ENCODE results near the gene ZNF214. TPM values are rescaled to one million over a fixed set of nuclear protein-coding genes. Genes with fewer than 3 reads are reported as not detected.
"Not testable (repeated sequence)": the region's sequence is repeated elsewhere in the genome, so short reads cannot be mapped to it uniquely, and the experiment has no call there.

ZNF214 gene
- total RNA-seq, 1 donor from 2014 or later = 8.4 TPM

DNA sequence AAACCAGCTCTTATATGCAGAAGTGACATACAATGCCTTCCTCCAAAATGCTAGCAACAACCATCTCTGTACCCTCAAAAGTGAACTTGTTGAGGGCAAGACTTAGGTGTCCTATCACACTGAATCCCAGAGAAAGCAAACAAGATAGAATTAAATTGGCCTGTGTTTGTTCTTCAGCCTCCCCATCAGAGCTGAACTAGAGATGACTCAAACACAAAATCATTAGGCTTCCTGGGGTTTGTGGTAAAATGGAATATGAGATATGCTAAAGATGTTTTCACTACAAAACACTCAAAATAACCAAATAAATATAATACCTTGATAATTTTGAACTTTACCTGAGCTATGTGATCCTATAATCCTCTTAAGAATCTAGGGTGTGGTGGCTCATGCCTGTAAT is 31.6 kb downstream of the ZNF214 start:
- no peak for DNase-seq (ENCODE audit: low read depth)

DNA sequence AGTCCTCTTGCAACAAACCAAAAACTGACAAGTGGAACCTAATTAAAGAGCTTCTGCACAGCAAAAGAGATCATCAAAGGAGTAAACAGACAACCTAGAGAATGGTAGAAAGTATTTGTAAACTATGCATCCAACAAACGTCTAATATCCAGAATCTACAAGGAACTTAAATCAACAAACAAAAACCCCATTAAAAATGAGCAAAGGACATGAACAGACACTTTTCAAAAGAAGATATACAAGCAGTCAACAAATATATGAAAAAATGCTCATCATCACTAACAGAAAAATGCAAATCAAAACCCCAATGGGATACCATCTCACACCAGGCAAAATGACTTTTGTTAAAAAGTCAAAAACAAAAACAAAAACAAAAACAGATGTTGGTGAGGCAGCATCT is 33.7 kb downstream of the ZNF214 start:
- DNase-seq (ENCODE audit: low read depth) = no peak

DNA sequence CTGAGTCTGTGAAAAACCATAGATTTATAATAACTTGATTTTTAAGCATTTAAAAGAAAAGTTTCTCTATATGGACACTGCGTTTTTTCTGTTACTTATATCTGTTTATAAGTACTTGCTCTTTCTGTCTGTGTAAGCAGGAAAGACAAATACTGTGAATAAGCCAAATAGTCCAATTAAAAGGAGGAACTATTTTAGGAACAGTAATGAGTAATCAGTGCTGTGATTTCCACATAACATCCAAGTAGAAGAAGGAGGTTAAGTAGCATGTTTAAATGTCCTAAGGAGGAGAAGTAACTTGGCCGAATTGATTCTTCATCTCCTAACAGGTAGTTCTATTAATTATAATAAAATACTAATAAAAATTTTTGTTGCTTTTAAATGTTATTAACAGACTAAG is 40.8 kb downstream of the ZNF214 start:
- DNase-seq (ENCODE audit: low read depth) = peak; percentile 6

DNA sequence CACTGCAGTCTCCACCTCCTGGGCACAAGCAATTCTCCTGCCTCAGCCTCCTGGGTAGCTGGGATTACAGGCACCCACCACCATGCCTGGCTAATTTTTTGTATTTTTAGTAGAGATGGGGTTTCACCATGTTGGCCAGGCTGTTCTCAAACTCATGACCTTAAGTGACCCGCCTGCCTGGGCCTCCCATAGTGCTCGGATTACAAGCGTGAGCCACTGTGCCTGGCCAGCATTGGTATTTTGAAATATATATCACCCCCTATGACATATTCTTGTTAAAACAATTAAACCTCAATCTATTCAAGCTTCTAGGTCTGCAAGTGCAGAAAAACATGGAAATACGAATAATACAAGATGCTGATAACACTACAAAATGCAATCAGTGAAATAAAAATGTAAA is 50.3 kb downstream of the ZNF214 start:
- DNase-seq (ENCODE audit: low read depth) = not testable (repeated sequence)

DNA sequence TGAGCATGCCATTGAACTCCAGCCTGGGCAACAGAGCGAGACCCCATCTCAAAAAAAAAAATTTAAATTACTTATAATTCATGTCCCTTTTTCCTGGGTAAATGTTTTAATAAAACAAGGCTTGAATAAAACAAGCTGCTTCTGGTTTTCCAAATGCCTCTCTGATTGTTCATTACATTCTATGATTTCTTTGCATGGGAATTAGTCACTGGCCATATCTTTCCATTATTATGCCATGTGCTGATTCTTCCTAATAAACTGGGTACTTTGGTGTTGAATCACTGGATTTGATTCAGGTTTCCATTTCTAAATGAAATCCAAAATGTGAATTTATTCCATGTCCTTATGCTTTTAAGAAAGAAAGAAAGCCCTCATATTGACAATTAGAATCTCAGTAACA is 51.3 kb downstream of the ZNF214 start:
- DNase-seq (ENCODE audit: low read depth) = no peak

DNA sequence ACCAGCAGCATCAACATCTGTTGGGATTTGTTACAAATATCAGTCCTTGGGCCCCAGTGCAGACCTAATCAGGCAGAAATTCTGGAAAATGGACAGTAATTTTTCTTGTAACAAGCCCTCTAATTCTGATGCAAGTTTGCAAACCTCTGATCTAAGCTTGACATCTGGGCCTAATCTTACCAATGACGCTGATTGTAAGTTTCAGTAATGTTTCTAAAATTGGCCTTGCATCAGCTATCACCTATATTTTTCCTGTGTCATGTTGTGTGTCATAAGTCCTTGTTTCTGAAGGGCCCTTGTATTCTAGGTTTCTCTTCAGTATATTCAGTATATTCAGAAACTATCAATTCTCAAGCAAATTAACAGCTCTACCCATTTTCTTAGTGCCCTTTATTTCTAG is 57.5 kb downstream of the ZNF214 start:
- DNase-seq (ENCODE audit: low read depth) = no peak

DNA sequence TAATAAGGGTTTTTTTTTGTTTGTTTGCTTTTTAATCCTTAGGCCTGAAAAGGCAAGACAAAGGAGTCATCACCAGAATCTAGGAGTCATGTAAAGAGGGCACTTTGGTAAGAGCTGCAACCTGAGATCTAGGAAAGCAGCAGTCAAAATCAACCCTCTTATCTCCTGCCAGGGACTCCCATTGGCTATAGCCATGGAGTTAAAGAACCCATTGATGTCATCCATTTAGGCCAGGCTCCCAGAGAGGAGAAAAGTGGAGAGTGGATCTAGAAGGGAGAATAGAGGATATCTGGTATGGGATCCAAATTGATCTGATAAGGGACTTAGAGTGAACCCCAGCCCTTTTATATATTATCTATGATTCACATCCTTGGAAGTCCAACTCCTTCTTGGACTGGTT is 58.0 kb downstream of the ZNF214 start:
- DNase-seq (ENCODE audit: low read depth) = no peak

DNA sequence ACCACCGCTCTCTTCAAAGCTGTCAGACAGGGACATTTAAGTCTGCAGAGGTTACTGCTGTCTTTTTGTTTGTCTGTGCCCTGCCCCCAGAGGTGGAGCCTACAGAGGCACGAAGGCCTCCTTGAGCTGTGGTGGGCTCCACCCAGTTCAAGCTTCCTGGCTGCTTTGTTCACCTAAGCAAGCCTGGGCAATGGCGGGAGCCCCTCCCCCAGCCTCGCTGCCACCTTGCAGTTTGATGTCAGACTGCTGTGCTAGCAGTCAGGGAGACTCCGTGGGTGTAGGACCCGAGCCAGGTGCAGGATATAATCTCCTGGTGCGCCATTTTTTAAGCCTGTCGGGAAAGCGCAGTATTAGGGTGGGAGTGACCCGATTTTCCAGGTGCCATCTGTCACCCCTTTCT is 65.9 kb downstream of the ZNF214 start:
- not testable (repeated sequence) for DNase-seq (ENCODE audit: low read depth)

Other genes with a start within 250 kb of the ZNF214 start
- gene OR2AG2, start 248.4 kb downstream of the ZNF214 start, total RNA-seq = 0.25 and 0.35 TPM in 2 replicates
- gene OR2AG1, start 237.3 kb downstream of the ZNF214 start, total RNA-seq = not detected in 2 replicates
- gene OR6A2, start 220.7 kb downstream of the ZNF214 start, total RNA-seq = 0.50 TPM in 1 of 2 replicates, not detected in the other
- gene OR10A5, start 174.7 kb downstream of the ZNF214 start, total RNA-seq = not detected in 2 replicates
- gene OR10A2, start 157.3 kb downstream of the ZNF214 start, total RNA-seq = not detected in 2 replicates
- not detected in 2 replicates for gene OR10A4, start 143.7 kb downstream of the ZNF214 start, total RNA-seq
- gene OR2D2, start 127.8 kb downstream of the ZNF214 start, total RNA-seq = 0.40 TPM in 1 of 2 replicates, not detected in the other
- not detected in 2 replicates for gene OR2D3, start 99.3 kb downstream of the ZNF214 start, total RNA-seq
- 5.4 TPM in 2 replicates for gene ZNF215, start 93.9 kb downstream of the ZNF214 start, total RNA-seq
- 0.10 TPM in 1 of 2 replicates, not detected in the other for gene NLRP14, start 133 bp upstream of the ZNF214 start, total RNA-seq
- not detected in 2 replicates for gene RBMXL2, start 68.7 kb upstream of the ZNF214 start, total RNA-seq
- not detected in 2 replicates for gene SYT9, start 231.6 kb upstream of the ZNF214 start, total RNA-seq